Calu3 (cell line): ENCODE results near the gene KBTBD12. TPM values are rescaled to one million over a fixed set of nuclear protein-coding genes. Genes with fewer than 3 reads are reported as not detected.

Experiments used
- BruUV-seq: library from RNA; stranded (reverse); fragments of 400-500 nt; replicated peaks from 2 replicates; lab custom pipeline; 2021; lab: Mats Ljungman, UMichigan
- CTCF ChIA-PET: fragments of 300-600 bp; sonication (Branson Sonifier 250); formaldehyde crosslinking; loops from one replicate; lab custom pipeline; 2022; ENCODE audit warnings: antibody characterized with exemption; lab: Charles Lee
- DNase-seq: peaks from one replicate; pipeline ENCODE4 v3.0.0; 2022
- H3K27ac Mint-ChIP-seq: one replicate; pipeline ENCODE4 v1.8.0; 2022; ENCODE audit warnings: mixed read lengths; ENCODE audit not compliant: unreplicated experiment
- H3K27me3 Mint-ChIP-seq: one replicate; pipeline ENCODE4 v1.8.0; 2022; ENCODE audit warnings: mixed read lengths; ENCODE audit not compliant: unreplicated experiment
- H3K36me3 Mint-ChIP-seq: one replicate; pipeline ENCODE4 v1.8.0; 2022; ENCODE audit warnings: mild to moderate bottlenecking, moderate library complexity, mixed read lengths; ENCODE audit not compliant: insufficient read depth, unreplicated experiment
- H3K4me1 Mint-ChIP-seq: one replicate; pipeline ENCODE4 v1.8.0; 2022; ENCODE audit warnings: mild to moderate bottlenecking, low read depth, mixed read lengths; ENCODE audit not compliant: unreplicated experiment
- H3K4me3 Mint-ChIP-seq: one replicate; pipeline ENCODE4 v1.8.0; 2022; ENCODE audit warnings: mild to moderate bottlenecking, low read depth, moderate library complexity, mixed read lengths; ENCODE audit not compliant: unreplicated experiment
- H3K9me3 Mint-ChIP-seq: one replicate; pipeline ENCODE4 v1.8.0; 2022; ENCODE audit warnings: low read depth, mixed read lengths; ENCODE audit not compliant: unreplicated experiment
- intact Hi-C: fragments of 100-400 bp; cut with micrococcal nuclease; formaldehyde crosslinking; loops from one replicate; pipeline ENCODE4 v1.10.0; 2022; ENCODE audit not compliant: unreplicated experiment
- total RNA-seq: library from RNA; stranded (reverse); gene quantifications from 2 replicates; pipeline ENCODE4 v1.2.3, GENCODE V29; 2022
- TF ChIP-seq, protein P1 (sequence below): fragments of 200-600 bp; IDR thresholded peaks from one replicate; pipeline ENCODE4 v1.8.0; 2022; ENCODE audit warnings: antibody characterized with exemption; ENCODE audit not compliant: unreplicated experiment

The KBTBD12 gene
- total RNA-seq, 1 experiment from 2014 or later, result 0.07 TPM

DNA sequence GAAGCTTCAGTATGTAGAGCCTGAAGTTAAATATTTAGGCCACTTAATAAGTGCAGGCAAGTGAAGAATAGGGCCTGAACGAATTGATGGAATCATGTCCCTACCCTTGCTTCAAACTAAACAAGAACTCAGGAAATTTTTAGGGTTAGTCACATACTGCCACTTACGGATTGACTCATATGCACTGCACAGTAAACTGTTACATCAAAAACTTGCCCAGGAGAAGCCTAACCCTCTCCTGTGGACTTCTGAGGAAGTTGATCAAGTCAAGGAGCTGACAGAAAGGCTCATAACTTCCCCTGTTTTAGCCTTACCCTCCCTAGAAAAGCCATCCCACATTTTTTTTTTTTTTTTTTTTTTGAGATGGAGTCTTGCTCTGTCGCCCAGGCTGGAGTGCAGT is 20.6 kb upstream of the KBTBD12 start:
- no peak overlapping the region for H3K4me3 Mint-ChIP-seq
- no peaks in the 10 kb centered on the region for H3K27me3 Mint-ChIP-seq
- CTCF ChIA-PET, result no interaction called here
- intact Hi-C loops, result no loop called here
- peaks cover 7% of the 10 kb centered on the region for H3K36me3 Mint-ChIP-seq
- TF ChIP-seq, protein P1, sequence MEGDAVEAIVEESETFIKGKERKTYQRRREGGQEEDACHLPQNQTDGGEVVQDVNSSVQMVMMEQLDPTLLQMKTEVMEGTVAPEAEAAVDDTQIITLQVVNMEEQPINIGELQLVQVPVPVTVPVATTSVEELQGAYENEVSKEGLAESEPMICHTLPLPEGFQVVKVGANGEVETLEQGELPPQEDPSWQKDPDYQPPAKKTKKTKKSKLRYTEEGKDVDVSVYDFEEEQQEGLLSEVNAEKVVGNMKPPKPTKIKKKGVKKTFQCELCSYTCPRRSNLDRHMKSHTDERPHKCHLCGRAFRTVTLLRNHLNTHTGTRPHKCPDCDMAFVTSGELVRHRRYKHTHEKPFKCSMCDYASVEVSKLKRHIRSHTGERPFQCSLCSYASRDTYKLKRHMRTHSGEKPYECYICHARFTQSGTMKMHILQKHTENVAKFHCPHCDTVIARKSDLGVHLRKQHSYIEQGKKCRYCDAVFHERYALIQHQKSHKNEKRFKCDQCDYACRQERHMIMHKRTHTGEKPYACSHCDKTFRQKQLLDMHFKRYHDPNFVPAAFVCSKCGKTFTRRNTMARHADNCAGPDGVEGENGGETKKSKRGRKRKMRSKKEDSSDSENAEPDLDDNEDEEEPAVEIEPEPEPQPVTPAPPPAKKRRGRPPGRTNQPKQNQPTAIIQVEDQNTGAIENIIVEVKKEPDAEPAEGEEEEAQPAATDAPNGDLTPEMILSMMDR, result no peak
- DNase-seq, result no peak
- H3K27ac Mint-ChIP-seq, result no peak overlapping the region
- peaks cover 10% of the 10 kb centered on the region for H3K4me1 Mint-ChIP-seq
- H3K9me3 Mint-ChIP-seq, result peaks cover 18% of the 10 kb centered on the region
- no TSS peak for BruUV-seq

DNA sequence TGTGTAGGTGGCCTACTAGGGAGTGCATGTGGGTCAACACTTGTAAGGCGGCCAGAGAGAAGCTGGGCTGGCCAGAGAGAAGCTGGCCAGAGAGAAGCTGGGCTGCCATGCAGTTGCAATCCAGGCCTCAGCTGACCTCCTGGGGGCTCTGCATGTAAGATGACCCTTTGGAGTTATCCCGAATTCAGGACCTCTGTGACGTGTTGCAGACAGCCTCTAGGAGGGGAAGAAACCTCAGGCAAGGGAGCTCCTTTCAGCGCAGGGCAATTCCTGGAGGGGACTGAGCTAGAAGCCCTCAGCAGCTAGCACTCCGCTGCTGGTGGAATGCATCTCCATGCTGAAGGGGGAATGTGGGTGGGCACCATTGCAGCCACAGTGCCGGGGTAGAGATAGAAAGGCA is 15.8 kb upstream of the KBTBD12 start:
- DNase-seq, result no peak
- H3K36me3 Mint-ChIP-seq, result no peaks in the 10 kb centered on the region
- no peaks in the 10 kb centered on the region for H3K4me1 Mint-ChIP-seq
- CTCF ChIA-PET, result no interaction called here
- H3K27ac Mint-ChIP-seq, result no peak overlapping the region
- H3K9me3 Mint-ChIP-seq, result peaks cover 2% of the 10 kb centered on the region
- peaks cover 23% of the 10 kb centered on the region for H3K27me3 Mint-ChIP-seq
- BruUV-seq, result no TSS peak
- H3K4me3 Mint-ChIP-seq, result no peak overlapping the region
- intact Hi-C loops, result no loop called here
- TF ChIP-seq, protein P1, result no peak

DNA sequence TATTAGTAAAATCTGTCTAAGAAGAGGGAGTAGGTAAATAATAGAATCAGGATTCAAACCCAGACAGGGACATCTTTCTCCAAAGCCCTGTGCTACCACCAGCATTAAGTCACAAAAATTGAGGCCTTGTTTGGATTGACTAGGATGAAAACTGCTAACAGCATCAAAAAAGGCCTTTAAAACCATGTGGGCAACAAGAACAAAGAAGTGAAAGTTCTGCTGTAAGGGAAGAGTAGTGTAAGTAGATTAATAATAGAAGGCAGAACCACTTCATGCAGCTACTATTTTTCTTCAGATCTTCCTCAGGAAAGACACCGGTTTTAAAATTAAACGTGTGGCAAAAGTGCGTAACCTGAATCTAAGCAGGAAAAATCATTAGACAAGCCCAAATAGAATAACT is 15.3 kb upstream of the KBTBD12 start:
- Mint-ChIP-seq H3K4me1 (no peaks in the 10 kb centered on the region), H3K9me3 (peaks cover 2% of the 10 kb centered on the region), H3K27ac (no peak overlapping the region), H3K36me3 (no peaks in the 10 kb centered on the region), H3K27me3 (peaks cover 28% of the 10 kb centered on the region), H3K4me3 (no peak overlapping the region)
- no peak for DNase-seq
- BruUV-seq, result no TSS peak
- CTCF ChIA-PET, result no interaction called here
- TF ChIP-seq, protein P1, result no peak
- intact Hi-C loops, result no loop called here

DNA sequence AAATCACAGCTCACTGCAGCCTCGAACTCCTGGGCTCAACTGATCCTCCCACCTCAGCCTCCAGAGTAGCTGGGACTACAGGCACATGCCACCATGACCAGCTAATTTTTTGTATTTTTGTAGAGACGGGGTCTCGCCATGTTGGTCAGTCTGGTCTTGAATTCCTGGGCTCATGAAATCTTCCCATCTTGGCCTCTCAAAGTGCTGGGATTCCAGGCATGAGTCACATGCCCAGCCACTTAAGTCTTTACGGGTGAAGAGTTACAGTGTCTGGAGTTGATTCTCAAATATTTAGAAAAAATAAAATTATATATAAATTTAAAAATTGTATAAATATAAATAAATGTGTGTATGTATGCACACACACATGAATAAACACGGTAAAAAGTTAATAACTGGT is 14.5 kb upstream of the KBTBD12 start:
- H3K27me3 Mint-ChIP-seq, result peaks cover 30% of the 10 kb centered on the region
- no peak for DNase-seq
- intact Hi-C loops, result no loop called here
- TF ChIP-seq, protein P1, result no peak
- peaks cover 2% of the 10 kb centered on the region for H3K9me3 Mint-ChIP-seq
- H3K4me3 Mint-ChIP-seq, result no peak overlapping the region
- H3K36me3 Mint-ChIP-seq, result no peaks in the 10 kb centered on the region
- CTCF ChIA-PET, result no interaction called here
- BruUV-seq, result no TSS peak
- H3K27ac Mint-ChIP-seq, result no peak overlapping the region
- H3K4me1 Mint-ChIP-seq, result peaks cover 6% of the 10 kb centered on the region
